Mucosa of rectum (tissue), 2 donors: ENCODE measurements around the gene TAF1C.

Source experiments
- H3K27ac ChIP-seq, 2 donors: one replicate each; pipeline ENCODE4 v1.7.0; 2013; ENCODE audit warnings: inconsistent platforms in 2 of 2, low read depth in 2 of 2, low read length in 2 of 2
- H3K27me3 ChIP-seq, 2 donors: one replicate each; pipeline ENCODE4 v1.7.0; 2013; ENCODE audit warnings: low read length in 2 of 2; ENCODE audit not compliant: control insufficient read depth in 2 of 2, insufficient read depth in 2 of 2
- H3K36me3 ChIP-seq, 2 donors: one replicate each; pipeline ENCODE4 v1.7.0; 2013; ENCODE audit warnings: low read length in 2 of 2; ENCODE audit not compliant: control insufficient read depth in 2 of 2, insufficient read depth in 2 of 2
- H3K4me1 ChIP-seq, 2 donors: one replicate each; pipeline ENCODE4 v1.7.0; 2013; ENCODE audit warnings: low read length in 2 of 2, mild to moderate bottlenecking in 1 of 2; ENCODE audit not compliant: control insufficient read depth in 2 of 2, insufficient read depth in 2 of 2
- H3K4me3 ChIP-seq, 2 donors: one replicate each; pipeline ENCODE4 v1.7.0; 2013; ENCODE audit warnings: low read length in 2 of 2
- H3K9ac ChIP-seq, 2 donors: one replicate each; pipeline ENCODE4 v1.7.0; 2013; ENCODE audit warnings: low read length in 2 of 2, low read depth in 1 of 2, mild to moderate bottlenecking in 1 of 2
- H3K9me3 ChIP-seq, 2 donors: one replicate each; pipeline ENCODE4 v1.7.0; 2013; ENCODE audit warnings: low read length in 2 of 2; ENCODE audit not compliant: control insufficient read depth in 2 of 2
- donor health status: healthy.
- donor health status: Normal muscosa, but diverticular disease.

The TAF1C gene

DNA sequence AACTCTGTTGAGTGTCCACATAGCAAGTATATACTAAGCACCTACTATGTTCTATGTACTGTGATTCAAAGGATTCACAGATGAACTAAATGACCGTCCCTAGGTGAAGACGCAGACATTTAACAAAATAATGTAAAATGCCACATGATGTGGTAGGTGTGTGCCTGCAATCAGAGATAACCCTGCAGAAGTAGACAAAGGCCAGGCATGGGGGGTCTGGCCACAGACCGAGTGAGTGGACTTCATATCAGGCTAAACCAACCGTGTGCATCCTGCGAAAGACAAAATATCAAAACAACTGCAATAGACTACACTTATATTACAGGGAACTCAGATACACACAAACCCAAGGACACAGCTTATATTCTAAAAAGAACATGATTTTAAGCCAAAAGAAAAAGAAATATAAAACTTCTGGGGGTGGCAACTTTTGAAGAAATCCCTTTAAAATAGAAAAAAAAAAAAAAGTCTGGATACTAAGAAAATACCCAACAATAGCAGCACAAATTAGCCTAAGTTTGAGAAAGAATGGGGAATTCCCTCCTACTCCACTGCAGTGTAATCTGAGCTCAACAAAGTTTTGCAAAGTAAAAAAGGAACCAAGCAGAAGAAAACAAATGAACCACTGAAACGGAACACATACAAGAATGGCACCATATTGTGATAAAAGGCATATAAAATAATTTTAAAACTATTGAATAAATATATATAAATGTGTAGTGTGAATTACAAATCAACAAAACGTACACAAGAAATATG lies 54.2 kb downstream of the TAF1C start:
- Histone ChIP-seq H3K4me1 (no peaks in the 10 kb centered on the region), H3K9me3 (no peaks in the 10 kb centered on the region), H3K36me3 (peaks cover 3 to 12% of the 10 kb centered on the region in 2 donors), H3K27ac (no peak overlapping the region), H3K4me3 (no peak overlapping the region), H3K9ac (no peak overlapping the region), H3K27me3 (no peaks in the 10 kb centered on the region)

- no peaks in the 10 kb centered on the region for H3K27me3 ChIP-seq
- no peaks in the 10 kb centered on the region for H3K4me1 ChIP-seq
- no peaks in the 10 kb centered on the region for H3K9me3 ChIP-seq
- peaks cover 6 to 12% of the 10 kb centered on the region in 2 donors for H3K36me3 ChIP-seq
- H3K4me3 ChIP-seq: no peak overlapping the region
- H3K9ac ChIP-seq: no peak overlapping the region
- H3K27ac ChIP-seq: no peak overlapping the region
Measured at GRCh38 chr16:84131117-84131516, 55.7 kb downstream of the TAF1C start.
